ENCODE results near the gene SRBD1. TPM values are rescaled to one million over a fixed set of nuclear protein-coding genes. Genes with fewer than 3 reads are reported as not detected.

Gene SRBD1
- polyA plus RNA-seq, 1 donor (not counting 4 experiments of a cell fraction or from before 2014, with no cell fraction given) = 8.8 TPM

- Histone ChIP-seq H3K4me1 (ENCODE audit: control insufficient read depth, extremely low read depth, insufficient read depth, low read length) (peaks cover 11% of the 10 kb centered on the region), H3K9me3 (ENCODE audit: control insufficient read depth, low read depth, low read length) (no peaks in the 10 kb centered on the region), H4K20me1 (ENCODE audit: control insufficient read depth, extremely low read depth, insufficient read depth, low read length) (no peaks in the 10 kb centered on the region), H3K27ac (ENCODE audit: control insufficient read depth, insufficient read depth, low read length) (no peak overlapping the region), H2AFZ (ENCODE audit: control insufficient read depth, low read length) (no peak overlapping the region), H3K36me3 (ENCODE audit: control insufficient read depth in 2 of 2, extremely low read depth in 1 of 2, insufficient read depth in 2 of 2, low read length in 2 of 2) (peaks cover 0 to 4% of the 10 kb centered on the region in 2 experiments), H3K4me2 (ENCODE audit: control insufficient read depth, extremely low read depth, insufficient read depth, low read depth, low read length) (no peak overlapping the region), H3K9me1 (ENCODE audit: control insufficient read depth, extremely low read depth, insufficient read depth, low read length) (no peaks in the 10 kb centered on the region), H3K79me2 (ENCODE audit: control insufficient read depth, insufficient read depth, low read length) (no peaks in the 10 kb centered on the region), H3K4me3 (ENCODE audit: control insufficient read depth in 2 of 3, extremely low read depth in 1 of 3, insufficient read depth in 2 of 3, low read depth in 1 of 3, low read length in 3 of 3) (no peak overlapping the region), H3K9ac (ENCODE audit: control insufficient read depth, extremely low read depth, insufficient read depth, low read length) (no peak overlapping the region), H3K27me3 (ENCODE audit: control insufficient read depth, extremely low read depth, insufficient read depth, low read length) (no peaks in the 10 kb centered on the region)
- FAIRE-seq = no peak
- TF ChIP-seq EZH2 (IDR thresholded peaks at IDR 0.05; ENCODE audit: low read length) = no peak
- TF ChIP-seq, protein P1, sequence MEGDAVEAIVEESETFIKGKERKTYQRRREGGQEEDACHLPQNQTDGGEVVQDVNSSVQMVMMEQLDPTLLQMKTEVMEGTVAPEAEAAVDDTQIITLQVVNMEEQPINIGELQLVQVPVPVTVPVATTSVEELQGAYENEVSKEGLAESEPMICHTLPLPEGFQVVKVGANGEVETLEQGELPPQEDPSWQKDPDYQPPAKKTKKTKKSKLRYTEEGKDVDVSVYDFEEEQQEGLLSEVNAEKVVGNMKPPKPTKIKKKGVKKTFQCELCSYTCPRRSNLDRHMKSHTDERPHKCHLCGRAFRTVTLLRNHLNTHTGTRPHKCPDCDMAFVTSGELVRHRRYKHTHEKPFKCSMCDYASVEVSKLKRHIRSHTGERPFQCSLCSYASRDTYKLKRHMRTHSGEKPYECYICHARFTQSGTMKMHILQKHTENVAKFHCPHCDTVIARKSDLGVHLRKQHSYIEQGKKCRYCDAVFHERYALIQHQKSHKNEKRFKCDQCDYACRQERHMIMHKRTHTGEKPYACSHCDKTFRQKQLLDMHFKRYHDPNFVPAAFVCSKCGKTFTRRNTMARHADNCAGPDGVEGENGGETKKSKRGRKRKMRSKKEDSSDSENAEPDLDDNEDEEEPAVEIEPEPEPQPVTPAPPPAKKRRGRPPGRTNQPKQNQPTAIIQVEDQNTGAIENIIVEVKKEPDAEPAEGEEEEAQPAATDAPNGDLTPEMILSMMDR (optimal IDR thresholded peaks at IDR 0.05 in 1 of 3, IDR thresholded peaks at IDR 0.05 in 1 of 3, conservative IDR thresholded peaks at IDR 0.05 in 1 of 3; ENCODE audit: extremely low read depth in 1 of 3, insufficient read depth in 2 of 3, low read length in 3 of 3) = no peak
- DNase-seq (ENCODE audit: low read depth, low spot score) = no peak
- dilution Hi-C loops (cut with MboI; ENCODE audit: extremely low pct_ligation_motif_present, low sequenced_read_pairs) = no loop called here
These were observed 150.2 kb downstream of the SRBD1 start for GRCh38 chr2:45460825-45461224.

DNA sequence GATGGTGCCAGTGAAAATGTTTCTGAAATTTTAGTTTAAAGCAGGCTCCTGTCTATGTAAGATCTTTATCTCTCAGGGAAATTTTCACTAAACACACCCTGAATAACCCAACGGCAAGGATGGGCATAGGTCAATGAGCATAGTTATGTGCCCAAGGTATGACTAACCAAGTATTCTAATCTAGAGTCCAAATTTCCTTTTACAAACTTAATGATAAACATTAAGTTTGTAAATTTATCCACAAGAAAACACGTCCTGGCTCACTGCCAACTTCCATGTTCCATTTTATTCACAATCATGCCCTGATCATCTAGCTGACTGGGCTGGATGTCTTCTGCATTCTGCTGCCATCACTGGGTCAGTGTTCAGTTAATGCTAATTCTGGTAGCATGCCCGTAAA is 151.2 kb downstream of the SRBD1 start:
- dilution Hi-C loops (cut with MboI; ENCODE audit: extremely low pct_ligation_motif_present, low sequenced_read_pairs) = no loop called here
- H2AFZ ChIP-seq (ENCODE audit: control insufficient read depth, low read length) = no peak overlapping the region
- no peak overlapping the region for H3K4me3 ChIP-seq (ENCODE audit: control insufficient read depth in 2 of 3, extremely low read depth in 1 of 3, insufficient read depth in 2 of 3, low read depth in 1 of 3, low read length in 3 of 3)
- H3K9me3 ChIP-seq (ENCODE audit: control insufficient read depth, low read depth, low read length) = no peaks in the 10 kb centered on the region
- H3K36me3 ChIP-seq (ENCODE audit: control insufficient read depth in 2 of 2, extremely low read depth in 1 of 2, insufficient read depth in 2 of 2, low read length in 2 of 2) = peaks cover 0 to 4% of the 10 kb centered on the region in 2 experiments
- TF ChIP-seq EZH2 (IDR thresholded peaks at IDR 0.05; ENCODE audit: low read length) = no peak
- TF ChIP-seq, protein P1 (optimal IDR thresholded peaks at IDR 0.05 in 1 of 3, IDR thresholded peaks at IDR 0.05 in 1 of 3, conservative IDR thresholded peaks at IDR 0.05 in 1 of 3; ENCODE audit: extremely low read depth in 1 of 3, insufficient read depth in 2 of 3, low read length in 3 of 3) = no peak
- no peak overlapping the region for H3K4me2 ChIP-seq (ENCODE audit: control insufficient read depth, extremely low read depth, insufficient read depth, low read depth, low read length)
- no peak overlapping the region for H3K27ac ChIP-seq (ENCODE audit: control insufficient read depth, insufficient read depth, low read length)
- no peaks in the 10 kb centered on the region for H4K20me1 ChIP-seq (ENCODE audit: control insufficient read depth, extremely low read depth, insufficient read depth, low read length)
- FAIRE-seq (no peak), DNase-seq (ENCODE audit: low read depth, low spot score) (no peak)
- H3K9ac ChIP-seq (ENCODE audit: control insufficient read depth, extremely low read depth, insufficient read depth, low read length) = no peak overlapping the region
- no peaks in the 10 kb centered on the region for H3K79me2 ChIP-seq (ENCODE audit: control insufficient read depth, insufficient read depth, low read length)
- H3K4me1 ChIP-seq (ENCODE audit: control insufficient read depth, extremely low read depth, insufficient read depth, low read length) = peaks cover 11% of the 10 kb centered on the region
- no peaks in the 10 kb centered on the region for H3K27me3 ChIP-seq (ENCODE audit: control insufficient read depth, extremely low read depth, insufficient read depth, low read length)
- no peaks in the 10 kb centered on the region for H3K9me1 ChIP-seq (ENCODE audit: control insufficient read depth, extremely low read depth, insufficient read depth, low read length)
